Medulla oblongata (tissue), 1 donor: Measurements from ENCODE around the gene CCDC136.

Source experiments
- DNase-seq: peaks from one replicate; pipeline ENCODE4 v3.0.0-alpha.2; 2015; ENCODE audit errors: extremely low spot score

CCDC136 gene

GRCh38 chr7:128777156-128778123 is 14.3 kb upstream of the CCDC136 start:
- no peak for DNase-seq

DNA sequence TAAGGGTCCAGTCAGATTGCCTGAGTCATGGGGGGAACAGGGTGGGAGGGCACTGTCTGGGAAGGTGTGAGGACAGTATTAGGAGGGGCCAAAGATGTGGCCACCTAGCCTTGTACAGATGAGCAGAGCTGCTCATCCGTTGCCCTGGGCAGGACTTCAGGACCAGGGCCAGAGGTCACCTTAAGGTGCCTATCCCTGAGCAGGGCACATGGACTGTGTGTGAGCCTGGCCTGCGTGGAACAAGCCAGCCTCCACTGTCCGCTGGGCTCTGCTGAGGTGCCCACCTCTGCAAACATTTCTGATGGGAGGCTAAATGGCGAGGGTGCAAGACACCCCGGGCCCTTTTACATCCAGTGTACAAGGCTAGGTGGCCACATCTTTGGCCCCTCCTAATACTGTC is 12.8 kb upstream of the CCDC136 start:
- no peak for DNase-seq

GRCh38 chr7:128781126-128781525 is 10.6 kb upstream of the CCDC136 start:
- DNase-seq = no peak

DNA sequence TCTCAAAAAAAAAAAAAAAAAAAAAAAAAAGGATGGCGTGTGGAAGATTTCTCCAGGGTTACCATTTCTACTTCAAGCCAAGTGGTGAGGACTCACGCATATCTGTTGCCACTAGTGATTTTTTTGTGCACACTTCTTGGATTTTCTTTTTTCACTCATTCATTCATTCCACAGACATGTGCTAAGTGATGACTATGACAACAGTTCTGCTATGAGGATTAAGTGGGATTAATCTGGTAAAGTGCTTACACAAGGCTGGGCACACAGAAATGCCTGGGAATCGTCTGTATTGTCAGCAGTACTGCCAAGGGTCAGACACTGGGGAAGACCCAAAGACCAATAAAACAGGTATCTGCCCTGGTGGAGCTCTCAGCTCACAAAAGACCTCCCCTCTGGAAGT is 9.9 kb upstream of the CCDC136 start:
- no peak for DNase-seq

GRCh38 chr7:128783143-128783861 is 8.5 kb upstream of the CCDC136 start:
- DNase-seq = peak; percentile 58

GRCh38 chr7:128785738-128786137 is 6.0 kb upstream of the CCDC136 start:
- DNase-seq = no peak

DNA sequence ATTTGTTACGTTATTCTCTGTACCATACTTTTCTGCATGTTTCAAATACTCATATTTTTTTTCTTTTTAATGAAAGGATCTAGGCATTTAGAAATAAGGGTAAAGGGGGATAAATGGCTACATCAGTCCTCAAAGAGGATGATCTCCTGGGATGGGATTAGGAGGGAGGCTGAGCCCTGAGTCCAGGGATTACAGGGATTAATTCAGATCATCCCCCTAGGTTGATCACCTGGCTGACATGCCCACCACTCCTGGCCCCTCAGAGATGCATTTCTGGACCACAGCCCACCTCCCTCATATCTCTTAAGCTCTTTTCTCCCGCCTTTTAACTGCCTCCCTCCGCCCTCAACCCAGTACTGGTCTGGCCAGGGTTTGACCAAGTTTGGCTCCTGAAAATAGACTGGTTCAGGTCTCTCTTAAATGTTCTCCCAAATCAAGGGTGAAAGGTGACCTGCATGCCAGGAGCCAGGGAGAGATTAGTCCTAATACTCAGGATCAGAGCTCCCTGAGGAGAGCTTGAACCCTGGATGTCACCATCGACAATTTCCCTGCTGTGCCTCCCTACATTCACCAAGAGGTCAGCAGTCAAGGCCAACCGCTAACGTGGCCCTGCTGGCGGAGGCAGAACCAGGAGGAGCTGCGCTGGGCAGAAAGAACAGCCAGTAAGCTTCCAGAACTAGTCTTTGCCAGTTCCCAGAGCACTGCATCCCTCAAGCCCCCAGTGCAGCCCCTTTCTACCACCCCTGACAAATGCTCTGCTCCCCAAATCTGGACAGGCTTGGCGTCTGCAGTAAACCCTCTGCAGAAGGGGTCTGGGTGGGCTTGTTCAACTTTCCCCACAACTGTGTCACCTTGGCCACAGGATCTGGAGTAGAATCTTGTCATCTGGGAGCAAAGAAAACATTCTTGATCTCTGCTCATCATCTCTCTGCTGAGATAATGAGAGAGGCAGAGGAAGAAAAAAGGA is 3.0 kb upstream of the CCDC136 start:
- no peak for DNase-seq

GRCh38 chr7:128790315-128791041 is 1.3 kb upstream of the CCDC136 start:
- DNase-seq = no peak

DNA sequence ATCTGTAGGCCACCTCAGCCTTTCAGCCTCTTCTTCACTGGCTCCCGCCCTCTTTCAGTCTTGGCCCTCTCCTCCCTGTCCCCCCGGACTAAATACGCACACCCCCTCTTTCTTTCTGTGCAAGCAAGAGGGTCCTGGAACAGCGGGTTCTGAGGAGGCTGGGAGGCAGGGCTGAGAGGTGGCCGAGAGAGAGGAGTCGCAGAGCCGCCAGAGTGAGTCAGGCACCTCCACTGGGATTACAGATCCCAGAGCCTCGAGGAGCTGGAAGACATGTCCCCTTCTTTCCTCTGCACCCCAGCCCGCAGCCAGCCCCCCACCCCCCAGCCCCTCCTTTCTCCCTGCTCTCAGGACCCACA is 182 bp downstream of the CCDC136 start:
- DNase-seq = no peak

- DNase-seq = peak; percentile 57
These were observed 858 bp downstream of the CCDC136 start for GRCh38 chr7:128792471-128793180.

DNA sequence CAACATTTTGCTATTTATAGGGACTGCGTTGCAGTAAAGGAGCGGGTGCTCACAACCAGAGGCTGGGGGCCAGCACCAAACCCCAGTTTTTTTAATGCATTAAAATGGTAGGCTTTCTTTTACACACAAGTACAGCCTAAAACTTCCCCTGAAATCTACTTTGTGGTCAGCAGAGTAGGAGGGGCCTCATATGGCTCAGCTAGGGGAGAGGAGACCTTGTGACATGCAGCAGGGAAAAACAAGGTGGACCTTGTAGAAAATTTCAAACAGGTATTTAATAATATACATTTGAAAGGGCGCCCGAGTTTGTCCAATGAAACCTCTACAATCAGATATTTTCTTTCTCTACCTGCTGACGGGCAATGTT is 1.4 kb downstream of the CCDC136 start:
- DNase-seq = no peak

DNA sequence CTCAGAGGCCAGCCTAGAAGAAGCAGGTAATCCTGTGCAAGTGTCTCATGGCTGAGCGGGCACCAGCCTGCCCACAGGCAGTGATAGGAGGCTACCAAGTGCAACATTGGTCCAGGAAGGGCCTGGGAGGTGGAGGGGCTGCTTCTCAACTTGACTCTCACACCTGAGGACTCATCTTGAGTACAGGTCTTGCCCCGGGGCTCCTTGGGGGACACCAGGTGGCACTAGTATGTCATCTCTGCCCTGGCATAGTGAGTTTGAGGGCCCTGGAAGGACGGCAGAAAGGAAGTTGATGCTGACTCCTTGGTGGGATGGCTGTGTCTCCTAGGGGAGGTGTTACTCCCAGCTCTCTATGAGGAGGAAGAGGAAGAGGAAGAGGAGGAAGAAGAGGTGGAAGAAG is 2.3 kb downstream of the CCDC136 start:
- no peak for DNase-seq

GRCh38 chr7:128794436-128794835 is 2.7 kb downstream of the CCDC136 start:
- DNase-seq = no peak

DNA sequence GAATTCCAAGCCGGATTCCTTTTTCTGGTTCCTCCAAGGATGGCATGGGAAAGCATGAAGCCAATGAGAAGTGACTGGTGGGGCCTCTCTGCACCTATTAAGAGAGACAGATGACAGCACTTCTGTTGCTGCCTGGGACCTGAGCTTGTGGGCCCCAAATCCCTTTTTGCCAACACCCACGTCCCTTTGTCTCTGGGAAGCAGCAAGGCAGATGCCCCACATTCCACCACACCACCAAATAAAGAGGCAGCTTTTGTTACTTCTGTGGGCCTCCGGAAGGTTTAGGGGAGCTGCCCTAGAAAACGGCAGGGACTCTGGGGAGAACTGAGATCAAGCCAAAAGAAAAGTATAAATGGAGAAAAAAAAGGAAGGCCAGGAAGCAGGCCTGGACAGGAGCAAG is 3.4 kb downstream of the CCDC136 start:
- DNase-seq = no peak

DNA sequence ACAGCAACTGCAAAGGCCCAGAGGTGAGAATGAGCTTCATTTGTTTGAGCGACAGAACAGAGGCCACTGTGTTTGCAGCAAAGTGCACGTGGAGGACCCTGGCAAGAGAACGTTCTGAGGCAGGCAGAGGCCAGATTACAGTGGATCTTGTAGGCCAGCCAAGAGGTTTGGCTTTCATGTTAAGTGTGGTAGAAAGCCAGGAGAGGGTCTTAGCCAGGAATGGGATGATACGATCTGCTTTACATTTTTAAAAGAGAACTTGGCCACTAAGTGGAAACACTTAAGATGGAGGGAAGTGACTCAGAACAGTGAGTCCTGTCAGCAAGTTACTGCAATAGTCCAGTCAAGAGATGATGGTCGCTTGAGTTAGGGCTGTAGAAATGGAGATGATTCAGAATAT is 4.6 kb downstream of the CCDC136 start:
- no peak for DNase-seq

DNA sequence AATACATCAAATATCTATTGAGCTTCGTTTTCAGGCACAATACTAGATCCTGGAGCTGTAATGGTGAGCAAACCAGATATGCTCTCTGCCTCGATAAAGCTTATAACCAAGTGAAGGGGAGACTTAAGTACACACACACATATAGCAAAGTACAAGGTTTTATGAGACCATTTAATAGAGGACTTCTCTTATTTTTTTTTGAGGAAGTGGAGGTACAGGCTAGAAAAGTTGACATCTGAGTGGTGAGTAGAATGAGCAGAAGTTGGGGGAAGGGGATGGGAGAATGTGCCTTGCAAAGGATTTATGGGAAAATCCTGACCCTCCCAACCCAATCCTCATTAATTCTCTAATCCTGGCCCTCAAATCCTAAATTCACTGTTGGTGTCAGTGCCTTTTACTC is 7.7 kb downstream of the CCDC136 start:
- no peak for DNase-seq

DNA sequence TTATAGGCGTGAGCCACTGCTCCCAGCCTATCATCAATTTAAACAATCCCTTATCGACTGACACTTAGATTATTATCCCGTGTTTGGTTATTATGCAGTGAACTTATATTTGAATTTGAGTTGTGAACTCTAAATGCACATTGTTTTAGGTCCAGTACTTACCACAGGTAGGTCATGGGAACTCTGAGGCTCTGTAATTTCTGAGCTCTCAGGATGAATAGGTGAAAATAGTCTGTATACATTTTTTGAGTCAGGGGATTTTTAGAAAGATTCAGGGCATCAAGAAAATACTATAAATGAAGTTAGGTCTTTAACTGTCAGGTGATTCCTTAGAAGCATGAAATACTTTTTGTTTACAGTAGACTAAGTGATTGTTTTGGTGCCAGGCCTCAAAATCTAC is 8.8 kb downstream of the CCDC136 start:
- DNase-seq = no peak

DNA sequence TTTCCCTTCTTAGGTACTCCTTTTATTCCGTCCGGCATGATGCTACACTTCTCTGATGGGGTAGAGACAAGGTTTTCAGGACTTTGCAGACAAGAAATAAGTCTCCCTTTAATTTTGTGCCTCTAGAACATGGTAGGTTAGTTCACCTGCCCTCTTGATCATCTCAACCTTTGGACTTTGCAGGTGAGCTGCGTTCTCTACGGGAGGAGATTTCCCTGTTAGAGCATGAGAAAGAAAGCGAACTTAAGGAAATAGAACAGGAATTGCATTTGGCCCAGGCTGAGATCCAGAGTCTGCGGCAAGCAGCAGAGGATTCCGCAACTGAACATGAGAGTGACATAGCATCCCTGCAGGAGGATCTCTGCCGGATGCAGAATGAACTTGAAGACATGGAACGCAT is 9.2 kb downstream of the CCDC136 start:
- no peak for DNase-seq

- peak; percentile 27 for DNase-seq
These were observed 10.1 kb downstream of the CCDC136 start for GRCh38 chr7:128801667-128802418.

- DNase-seq = no peak
These were observed 12.7 kb downstream of the CCDC136 start for GRCh38 chr7:128804484-128804883.
